ENCODE measurements around the gene LRRC58. TPM values are rescaled to one million over a fixed set of nuclear protein-coding genes. Genes with fewer than 3 reads are reported as not detected.

Gene LRRC58
- total RNA-seq, result 10 to 100 TPM; 20.2 to 21.8 TPM

DNA sequence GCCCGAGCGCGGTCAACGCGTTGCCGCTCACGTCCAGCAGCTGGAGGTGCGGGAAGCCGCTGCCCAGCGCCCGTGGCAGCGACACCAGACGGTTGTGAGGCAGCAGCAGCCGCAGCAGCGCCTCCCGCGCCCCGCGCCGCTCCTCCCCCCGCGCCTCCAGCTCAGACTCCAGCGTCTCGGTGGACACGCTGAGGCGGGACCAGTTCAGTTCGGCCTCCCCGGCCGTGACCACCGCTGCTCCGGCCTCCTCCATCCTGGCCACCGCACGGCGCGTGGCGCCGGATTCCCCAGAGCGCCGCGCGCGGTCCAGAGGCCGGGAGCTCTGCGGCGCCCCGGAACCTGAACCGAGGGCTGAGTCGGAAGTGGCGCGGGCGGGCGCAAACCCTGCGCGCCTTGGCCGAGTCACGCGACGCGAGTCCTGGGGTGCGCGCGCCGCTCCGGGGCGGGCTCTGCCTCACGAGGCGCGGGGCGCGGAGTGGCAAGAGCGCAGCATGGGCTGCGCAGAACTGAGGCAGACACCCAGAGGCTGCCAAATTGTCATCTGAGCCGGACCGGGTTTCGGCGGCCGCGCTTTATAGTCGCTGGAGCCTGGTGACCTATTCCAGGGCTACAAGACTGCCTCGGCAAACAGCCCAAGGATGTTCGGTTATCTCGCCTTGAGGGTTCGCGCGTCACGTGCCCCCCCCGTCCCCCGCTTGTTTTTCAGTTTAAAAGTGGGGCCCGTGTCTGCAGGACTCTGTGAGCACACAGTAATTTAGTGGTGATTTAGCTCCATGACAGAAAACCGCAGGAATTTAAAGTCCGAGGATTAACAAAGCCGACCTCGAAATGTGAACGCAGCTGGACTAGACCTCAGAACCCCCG is at the start of gene LRRC58:
LRRC58 (minus strand) TSS at position 364 of the 864 bp plus-strand sequence; CDS start at position 253, 111 bp downstream.
- WGBS, 2 donors, result 1% methylated on average over 17 to 83 of the region's 95 CpGs
- peak within 1 kb of the TSS; percentile 70 to 82 for H3K4me3 ChIP-seq
- intact Hi-C loops (cut with DNase I), result no loop called here

DNA sequence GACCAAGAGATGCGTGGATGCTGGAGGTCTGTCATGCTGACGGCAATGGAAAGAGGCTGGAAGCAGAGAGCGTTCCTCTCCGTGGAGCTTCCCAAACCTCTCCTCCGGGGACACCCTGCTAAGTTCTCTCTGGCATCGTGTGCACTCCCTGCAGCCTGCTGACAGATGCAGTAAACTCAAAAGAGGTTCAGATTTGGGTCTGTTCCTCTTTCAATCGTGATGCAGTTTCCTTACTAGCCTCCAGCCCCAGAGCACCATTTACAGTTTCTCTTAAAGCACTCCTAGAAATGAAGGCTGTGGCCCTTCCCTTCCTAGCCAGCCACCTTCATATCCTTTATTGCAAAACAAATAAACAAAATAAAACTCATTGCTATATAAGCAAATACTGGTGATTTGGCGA is 47.3 kb upstream of the LRRC58 start:
- intact Hi-C loops (cut with DNase I), result no loop called here
- TF ChIP-seq, protein P1, sequence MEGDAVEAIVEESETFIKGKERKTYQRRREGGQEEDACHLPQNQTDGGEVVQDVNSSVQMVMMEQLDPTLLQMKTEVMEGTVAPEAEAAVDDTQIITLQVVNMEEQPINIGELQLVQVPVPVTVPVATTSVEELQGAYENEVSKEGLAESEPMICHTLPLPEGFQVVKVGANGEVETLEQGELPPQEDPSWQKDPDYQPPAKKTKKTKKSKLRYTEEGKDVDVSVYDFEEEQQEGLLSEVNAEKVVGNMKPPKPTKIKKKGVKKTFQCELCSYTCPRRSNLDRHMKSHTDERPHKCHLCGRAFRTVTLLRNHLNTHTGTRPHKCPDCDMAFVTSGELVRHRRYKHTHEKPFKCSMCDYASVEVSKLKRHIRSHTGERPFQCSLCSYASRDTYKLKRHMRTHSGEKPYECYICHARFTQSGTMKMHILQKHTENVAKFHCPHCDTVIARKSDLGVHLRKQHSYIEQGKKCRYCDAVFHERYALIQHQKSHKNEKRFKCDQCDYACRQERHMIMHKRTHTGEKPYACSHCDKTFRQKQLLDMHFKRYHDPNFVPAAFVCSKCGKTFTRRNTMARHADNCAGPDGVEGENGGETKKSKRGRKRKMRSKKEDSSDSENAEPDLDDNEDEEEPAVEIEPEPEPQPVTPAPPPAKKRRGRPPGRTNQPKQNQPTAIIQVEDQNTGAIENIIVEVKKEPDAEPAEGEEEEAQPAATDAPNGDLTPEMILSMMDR (IDR thresholded peaks at IDR 0.05), result no peak
- TF ChIP-seq POLR2A (IDR thresholded peaks at IDR 0.05), result no peak
- H3K36me3 ChIP-seq (replicated peaks in 1 of 2; ENCODE audit: insufficient read depth in 1 of 2, low read depth in 2 of 2), result no peaks in the 10 kb centered on the region

More for the DNA sequence above, at the start of gene LRRC58:
- Histone ChIP-seq H3K27ac (peak within 1 kb of the TSS; percentile 74 to 94 (median 90)), H3K36me3 (replicated peaks in 1 of 2; ENCODE audit: insufficient read depth in 1 of 2, low read depth in 2 of 2) (no peaks in the 10 kb centered on the region), H3K4me1 (peaks cover 30% of the 10 kb centered on the region), H3K9me3 (no peaks in the 10 kb centered on the region), H3K27me3 (no peaks in the 10 kb centered on the region)
- peak; percentile 90 to 92 (median 91) for TF ChIP-seq POLR2A (IDR thresholded peaks at IDR 0.05)
- TF ChIP-seq, protein P1 (IDR thresholded peaks at IDR 0.05), result peak in 4 of 7 experiments; percentile 28 to 36 (median 33)
- peak; percentile 92 to 96 (median 94) for DNase-seq
- ATAC-seq, result peak; percentile 95

DNA sequence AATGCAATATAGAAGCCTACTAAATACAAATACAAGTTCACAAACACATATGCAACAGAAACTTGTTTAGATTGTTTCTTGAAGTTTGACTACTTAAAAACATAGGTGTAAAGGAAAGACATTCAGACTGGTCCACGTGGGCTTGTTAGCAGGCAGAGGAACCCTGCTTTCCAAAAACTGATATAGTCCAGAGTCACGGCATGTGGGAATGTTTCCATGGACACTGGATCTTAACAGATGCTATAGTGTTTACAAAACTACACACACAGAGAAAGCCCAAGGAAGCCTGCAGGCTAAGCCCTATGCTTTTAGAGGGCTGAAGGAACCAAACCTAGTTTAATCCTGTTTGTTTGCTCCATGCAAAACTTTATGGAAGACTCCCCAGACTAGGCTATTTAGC is 45.2 kb upstream of the LRRC58 start:
- TF ChIP-seq, protein P1 (IDR thresholded peaks at IDR 0.05), result no peak
- TF ChIP-seq POLR2A (IDR thresholded peaks at IDR 0.05), result no peak
- no peak overlapping the region for H3K27ac ChIP-seq
- no peak for ATAC-seq
- H3K36me3 ChIP-seq (replicated peaks in 1 of 2; ENCODE audit: insufficient read depth in 1 of 2, low read depth in 2 of 2), result no peaks in the 10 kb centered on the region
- H3K9me3 ChIP-seq, result no peaks in the 10 kb centered on the region
- 35 to 38% methylated on average over 2 of the region's 2 CpGs for WGBS, 2 donors
- H3K4me3 ChIP-seq, result no peak overlapping the region
- intact Hi-C loops (cut with DNase I), result no loop called here
- no peaks in the 10 kb centered on the region for H3K27me3 ChIP-seq
- no peak for DNase-seq
- H3K4me1 ChIP-seq, result no peaks in the 10 kb centered on the region

More for the DNA sequence above, 47.3 kb upstream of the LRRC58 start:
- H3K27me3 ChIP-seq, result no peaks in the 10 kb centered on the region
- H3K4me3 ChIP-seq, result no peak overlapping the region
- H3K4me1 ChIP-seq, result no peaks in the 10 kb centered on the region
- no peak for ATAC-seq
- H3K27ac ChIP-seq, result no peak overlapping the region
- no peak for DNase-seq
- 82 to 84% methylated on average over 7 to 8 of the region's 8 CpGs for WGBS, 2 donors
- no peaks in the 10 kb centered on the region for H3K9me3 ChIP-seq

DNA sequence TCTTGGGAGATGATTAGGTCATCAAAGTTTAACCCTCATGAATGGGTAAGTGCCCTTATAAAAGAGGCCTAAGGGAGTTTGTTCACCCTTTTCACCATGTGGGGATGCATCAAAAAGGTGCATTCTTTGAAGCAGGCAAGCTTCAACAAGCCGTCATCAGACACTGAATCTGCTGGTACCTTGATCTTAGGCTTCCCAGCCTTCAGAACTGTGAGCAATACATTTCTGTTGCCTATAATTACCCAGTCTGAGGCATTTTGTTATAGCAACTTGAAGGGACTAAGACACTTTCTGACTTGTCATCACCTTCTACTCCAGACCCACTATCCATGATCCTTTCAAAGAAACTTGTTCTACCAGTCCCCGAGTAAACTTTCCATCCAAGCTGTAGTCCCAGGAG is 44.6 kb upstream of the LRRC58 start:
- 65 to 77% methylated on average over 2 of the region's 2 CpGs for WGBS, 2 donors

More for the DNA sequence above, 44.6 kb upstream of the LRRC58 start:
- H3K27me3 ChIP-seq, result no peaks in the 10 kb centered on the region
- no peaks in the 10 kb centered on the region for H3K9me3 ChIP-seq
- no peak for DNase-seq
- H3K4me1 ChIP-seq, result no peaks in the 10 kb centered on the region
- TF ChIP-seq, protein P1 (IDR thresholded peaks at IDR 0.05), result no peak
- no peak for TF ChIP-seq POLR2A (IDR thresholded peaks at IDR 0.05)
- H3K4me3 ChIP-seq, result no peak overlapping the region
- no peak overlapping the region for H3K27ac ChIP-seq
- ATAC-seq, result no peak
- H3K36me3 ChIP-seq (replicated peaks in 1 of 2; ENCODE audit: insufficient read depth in 1 of 2, low read depth in 2 of 2), result no peaks in the 10 kb centered on the region
- intact Hi-C loops (cut with DNase I), result no loop called here
